T-cell (primary cell): ENCODE data around the gene NAV2. TPM values are rescaled to one million over a fixed set of nuclear protein-coding genes. Genes with fewer than 3 reads are reported as not detected.

Source experiments
- ATAC-seq, 4 experiments: fragments of 200-7000 bp in 3 of 4; fragments of 150-1000 bp in 1 of 4; cut with Tn5 transposase; replicated peaks in 1 of 4; 1 replicate in 3 of 4; 2 replicates in 1 of 4; pipeline ENCODE4 v1.10.0; 2021; ENCODE audit warnings: moderate library complexity in 3 of 4, mild to moderate bottlenecking in 2 of 4, moderate number of reproducible peaks in 1 of 4
- CTCF ChIA-PET, 2 donors: fragments of 300-600 bp; sonication (Branson Sonifier 250); formaldehyde crosslinking; loops; one replicate each; lab custom pipeline; 2022; ENCODE audit warnings: antibody characterized with exemption in 2 of 2; lab: Charles Lee
- POLR2A ChIA-PET, 2 donors: fragments of 300-600 bp; sonication (Branson Sonifier 250); formaldehyde crosslinking; loops; one replicate each; lab custom pipeline; 2022; ENCODE audit warnings: antibody characterized with exemption in 2 of 2; lab: Charles Lee
- DNase-seq, 35 experiments: peaks; one replicate each; pipeline versions ENCODE4 v3.0.0 to v3.0.0-alpha.2; 2013 to 2023
- H3K27ac ChIP-seq: one replicate; pipeline ENCODE4 v1.5.1; 2013; ENCODE audit warnings: low read length
- H3K27me3 ChIP-seq, 2 experiments: replicated peaks in 1 of 2; 1 replicate in 1 of 2; 2 replicates in 1 of 2; pipeline versions ENCODE4 v1.6.1 to v1.7.0; 2013; ENCODE audit warnings: low read length in 1 of 2, mixed read lengths in 1 of 2; ENCODE audit not compliant: control insufficient read depth in 2 of 2, insufficient read depth in 2 of 2; ENCODE audit errors: extremely low read depth in 1 of 2
- H3K36me3 ChIP-seq, 2 donors: 1 replicate in 1 of 2; 2 replicates in 1 of 2; pipeline versions ENCODE4 v1.6.1 to v1.7.0; 2013; ENCODE audit warnings: low read length in 1 of 2; ENCODE audit not compliant: control insufficient read depth in 2 of 2, insufficient read depth in 1 of 2; ENCODE audit errors: extremely low read depth in 1 of 2
- H3K4me1 ChIP-seq, 2 experiments: 1 replicate in 1 of 2; 2 replicates in 1 of 2; pipeline versions ENCODE4 v1.6.1 to v1.7.0; 2013; ENCODE audit warnings: low read length in 2 of 2, mixed read lengths in 1 of 2; ENCODE audit not compliant: insufficient read depth in 2 of 2, control insufficient read depth in 1 of 2; ENCODE audit errors: extremely low read depth in 1 of 2
- H3K4me3 ChIP-seq, 2 donors: 1 replicate in 1 of 2; 2 replicates in 1 of 2; pipeline versions ENCODE4 v1.5.1 to v1.7.0; 2013; ENCODE audit warnings: mild to moderate bottlenecking in 2 of 2, low read length in 1 of 2, moderate library complexity in 1 of 2; ENCODE audit not compliant: control insufficient read depth in 1 of 2; ENCODE audit errors: extremely low read depth in 1 of 2
- H3K9me3 ChIP-seq: 2 replicates; pipeline ENCODE4 v1.7.0; 2013
- H3K27ac Mint-ChIP-seq, 2 donors: one replicate each; pipeline ENCODE4 v1.8.0; 2020 to 2021; ENCODE audit warnings: mild to moderate bottlenecking in 2 of 2, mixed read lengths in 2 of 2
- H3K27me3 Mint-ChIP-seq, 2 donors: one replicate each; pipeline ENCODE4 v1.8.0; 2021 to 2022; ENCODE audit warnings: mixed read lengths in 2 of 2
- H3K36me3 Mint-ChIP-seq: one replicate; pipeline ENCODE4 v1.8.0; 2021; ENCODE audit warnings: mixed read lengths
- H3K4me1 Mint-ChIP-seq, 3 donors: one replicate each; pipeline ENCODE4 v1.8.0; 2020 to 2022; ENCODE audit warnings: mixed read lengths in 3 of 3, mild to moderate bottlenecking in 1 of 3
- H3K4me3 Mint-ChIP-seq, 3 donors: one replicate each; pipeline ENCODE4 v1.8.0; 2020 to 2022; ENCODE audit warnings: mild to moderate bottlenecking in 3 of 3, mixed read lengths in 3 of 3, moderate library complexity in 3 of 3
- H3K9me3 Mint-ChIP-seq, 3 donors: one replicate each; pipeline ENCODE4 v1.8.0; 2020 to 2022; ENCODE audit warnings: mixed read lengths in 3 of 3
- WGBS: methylation state at CpG from one replicate; pipeline ENCODE4 v1.1.5; 2013; ENCODE audit warnings: missing lambda C conversion rate; ENCODE audit not compliant: insufficient coverage; 5-methylcytosine and 5-hydroxymethylcytosine counted together
- total RNA-seq, 35 experiments: library from RNA in 6 of 35; stranded (reverse) in 6 of 35; fragments of 120-200 nt in 1 of 35; gene quantifications; one replicate each; pipeline versions ENCODE4 v1.2.1 to v1.2.4 and lab custom pipeline; 2013 to 2026

NAV2 gene
- total RNA-seq, 5 donors from 2014 or later (not counting 1 experiment from before 2014, with no cell fraction given): 0.55 to 3.0 (median 1.8) TPM

- peaks cover 0 to 14% of the 10 kb centered on the region in 2 experiments for H3K27me3 ChIP-seq
- no peaks in the 10 kb centered on the region for H3K4me1 Mint-ChIP-seq
- peaks cover 4% of the 10 kb centered on the region for H3K36me3 Mint-ChIP-seq
- no peak overlapping the region for H3K27ac ChIP-seq
- DNase-seq (no peak), ATAC-seq (no peak)
- peaks cover 4 to 14% of the 10 kb centered on the region in 2 donors for H3K27me3 Mint-ChIP-seq
- no peak overlapping the region for H3K27ac Mint-ChIP-seq
- no peaks in the 10 kb centered on the region for H3K9me3 Mint-ChIP-seq
- 95% methylated on average over 6 of the region's 9 CpGs for WGBS
- no peak overlapping the region for H3K4me3 ChIP-seq
- H3K36me3 ChIP-seq: no peaks in the 10 kb centered on the region
- no peaks in the 10 kb centered on the region for H3K4me1 ChIP-seq
- H3K4me3 Mint-ChIP-seq: no peak overlapping the region
- H3K9me3 ChIP-seq: no peaks in the 10 kb centered on the region
- CTCF ChIA-PET: interaction anchor here in 1 of 2 donors (0.7 kb wide), 1 partner anchor 160 kb away, joined by 3 read pairs; no protein-coding TSS in a partner anchor
- POLR2A ChIA-PET: interaction anchor here in 1 of 2 donors (1.0 kb wide), 1 partner anchor 16 kb away, joined by 3 read pairs; no protein-coding TSS in a partner anchor
Observed at GRCh38 chr11:20109731-20110445, 397.3 kb downstream of the NAV2 start.

DNA sequence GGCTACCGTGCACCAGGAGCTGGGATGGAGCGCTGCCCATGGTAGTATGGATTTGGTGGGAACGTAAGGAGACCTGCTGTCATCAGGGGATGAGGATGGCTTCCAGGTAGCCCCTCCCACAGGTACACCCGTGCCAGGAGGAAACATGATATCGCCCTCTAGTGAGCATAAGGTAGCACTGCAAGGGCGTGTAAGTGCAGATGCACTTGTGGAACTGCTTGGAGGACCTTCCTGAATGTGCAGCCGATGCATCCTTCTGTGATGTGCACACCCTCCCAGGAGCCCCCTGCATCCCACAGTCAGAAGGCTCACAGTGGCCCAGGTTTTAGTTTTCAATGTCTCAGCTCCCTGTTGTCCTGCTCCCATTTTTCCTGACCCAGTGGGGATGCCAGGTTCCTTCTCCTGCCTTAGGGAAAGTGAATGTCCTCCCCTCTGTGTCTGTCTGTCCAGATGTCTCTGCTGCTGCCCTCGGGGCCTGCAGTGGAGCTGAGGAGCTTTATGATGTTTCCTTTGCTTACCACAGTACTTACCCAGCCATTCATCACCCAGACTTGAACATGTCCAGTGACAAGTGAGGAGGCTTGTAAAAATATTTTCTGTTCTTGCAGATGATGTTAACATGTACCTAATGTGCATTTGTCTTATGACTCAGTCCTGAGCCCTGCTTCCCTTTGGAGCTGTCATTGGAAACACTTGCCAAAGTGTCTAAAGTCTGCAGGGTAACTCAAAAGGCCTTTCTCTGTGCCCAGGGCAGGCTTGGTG is 398.5 kb downstream of the NAV2 start:
- H3K27me3 ChIP-seq: peaks cover 0 to 14% of the 10 kb centered on the region in 2 experiments
- H3K36me3 ChIP-seq: no peaks in the 10 kb centered on the region
- CTCF ChIA-PET: interaction anchor here in 1 of 2 donors (0.7 to 1.1 kb wide), 2 partner anchors 14 to 179 kb away, joined by 4 read pairs; no protein-coding TSS in a partner anchor
- Mint-ChIP-seq H3K36me3 (peaks cover 4% of the 10 kb centered on the region), H3K4me1 (no peaks in the 10 kb centered on the region), H3K27ac (no peak overlapping the region), H3K9me3 (no peaks in the 10 kb centered on the region), H3K27me3 (peaks cover 0 to 14% of the 10 kb centered on the region in 2 donors), H3K4me3 (no peak overlapping the region)
- no peak overlapping the region for H3K27ac ChIP-seq
- 25% methylated on average over 6 of the region's 8 CpGs for WGBS
- ATAC-seq (peak; percentile 36 to 66 (median 58)), DNase-seq (peak in 26 of 35 experiments; percentile 2 to 60 (median 16))
- no peak overlapping the region for H3K4me3 ChIP-seq
- H3K9me3 ChIP-seq: no peaks in the 10 kb centered on the region
- H3K4me1 ChIP-seq: no peaks in the 10 kb centered on the region
- POLR2A ChIA-PET: no interaction called here

DNA sequence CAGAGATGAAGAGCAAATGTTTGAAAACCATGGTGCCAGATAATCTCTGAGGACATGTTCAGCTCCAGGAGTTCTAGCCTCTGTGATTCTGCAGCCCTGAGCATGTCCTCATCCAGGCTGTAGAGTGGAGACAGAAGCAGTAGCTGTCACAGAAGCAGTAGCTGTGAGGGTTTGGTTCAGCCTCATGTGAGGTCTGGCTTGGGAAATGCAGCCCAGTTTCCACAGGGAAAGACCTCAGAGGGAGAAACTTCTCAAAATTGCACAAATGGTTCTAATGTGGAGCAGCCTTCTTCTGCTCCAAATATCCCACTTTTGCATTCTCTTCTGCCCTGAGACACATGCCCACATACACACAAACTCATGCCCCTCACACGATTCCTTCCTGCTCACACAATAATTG is 399.2 kb downstream of the NAV2 start:
- Mint-ChIP-seq H3K27ac (no peak overlapping the region), H3K4me3 (no peak overlapping the region), H3K27me3 (peaks cover 0 to 14% of the 10 kb centered on the region in 2 donors), H3K9me3 (no peaks in the 10 kb centered on the region), H3K36me3 (peaks cover 4% of the 10 kb centered on the region), H3K4me1 (no peaks in the 10 kb centered on the region)
- DNase-seq: no peak
- peaks cover 0 to 14% of the 10 kb centered on the region in 2 experiments for H3K27me3 ChIP-seq
- ChIA-PET POLR2A (no interaction called here), CTCF (no interaction called here)
- H3K27ac ChIP-seq: no peak overlapping the region
- H3K4me1 ChIP-seq: no peaks in the 10 kb centered on the region
- no peaks in the 10 kb centered on the region for H3K36me3 ChIP-seq
- WGBS: 60% methylated on average over 1 of the region's 1 CpG
- H3K4me3 ChIP-seq: no peak overlapping the region
- H3K9me3 ChIP-seq: no peaks in the 10 kb centered on the region
- no peak for ATAC-seq

DNA sequence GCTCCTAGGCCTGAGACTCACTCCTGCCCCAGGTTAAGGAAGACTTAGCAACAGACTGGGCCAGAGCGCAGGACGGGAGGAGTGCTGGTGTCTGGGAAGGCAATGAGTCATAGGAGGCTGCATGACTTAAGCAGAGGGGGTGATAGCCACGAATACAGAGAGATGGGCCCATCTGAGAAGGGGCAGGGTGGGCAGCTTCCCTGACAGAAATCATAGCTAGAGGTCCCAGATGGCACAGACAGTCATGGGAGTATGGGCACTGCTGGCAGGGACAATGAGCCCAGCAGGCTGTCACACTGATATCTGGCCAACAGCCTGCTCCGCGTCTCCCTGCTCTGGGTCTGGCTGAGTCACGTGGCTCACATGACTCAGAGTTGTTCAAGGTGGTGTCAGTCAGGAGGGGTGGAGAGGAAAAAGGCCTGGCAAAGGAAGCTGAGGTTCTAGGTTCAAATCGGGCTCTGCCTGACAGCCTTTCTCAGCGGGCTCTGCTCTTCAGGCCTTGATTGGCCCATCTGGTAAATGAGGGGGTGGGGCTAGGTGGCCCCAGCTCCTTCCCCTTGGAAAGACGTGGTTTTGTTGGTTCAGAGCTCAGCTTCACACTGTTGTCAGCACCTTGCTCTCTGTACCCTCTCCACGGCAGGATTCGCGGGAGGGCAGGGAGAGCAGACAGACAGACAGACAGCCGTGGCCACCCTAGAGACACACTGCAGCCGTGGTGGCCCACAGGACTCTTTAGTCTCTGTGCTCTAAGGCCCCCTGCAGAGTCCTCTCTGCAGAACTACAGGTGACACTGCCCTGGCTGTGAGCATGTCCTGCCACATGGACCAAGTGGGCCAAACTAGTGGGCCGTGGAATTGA is 399.9 kb downstream of the NAV2 start:
- peaks cover 0 to 14% of the 10 kb centered on the region in 2 experiments for H3K27me3 ChIP-seq
- Mint-ChIP-seq H3K4me3 (no peak overlapping the region), H3K27ac (no peak overlapping the region), H3K36me3 (peaks cover 4% of the 10 kb centered on the region), H3K9me3 (no peaks in the 10 kb centered on the region), H3K27me3 (peaks cover 0 to 13% of the 10 kb centered on the region in 2 donors), H3K4me1 (no peaks in the 10 kb centered on the region)
- no peak overlapping the region for H3K27ac ChIP-seq
- H3K9me3 ChIP-seq: no peaks in the 10 kb centered on the region
- DNase-seq: no peak
- no peaks in the 10 kb centered on the region for H3K36me3 ChIP-seq
- POLR2A ChIA-PET: no interaction called here
- no peaks in the 10 kb centered on the region for H3K4me1 ChIP-seq
- WGBS: 61% methylated on average over 13 of the region's 15 CpGs
- H3K4me3 ChIP-seq: no peak overlapping the region
- CTCF ChIA-PET: interaction anchor here in 1 of 2 donors (0.8 kb wide), 1 partner anchor 21 kb away, joined by 7 read pairs; no protein-coding TSS in a partner anchor
- ATAC-seq: peak in 1 of 4 experiments; percentile 44

GRCh38 chr11:20113149-20113438 is 400.5 kb downstream of the NAV2 start:
- no peaks in the 10 kb centered on the region for H3K36me3 Mint-ChIP-seq
- no CpG with 5 or more reads among the region's 5 CpGs for WGBS
- no peaks in the 10 kb centered on the region for H3K9me3 Mint-ChIP-seq

DNA sequence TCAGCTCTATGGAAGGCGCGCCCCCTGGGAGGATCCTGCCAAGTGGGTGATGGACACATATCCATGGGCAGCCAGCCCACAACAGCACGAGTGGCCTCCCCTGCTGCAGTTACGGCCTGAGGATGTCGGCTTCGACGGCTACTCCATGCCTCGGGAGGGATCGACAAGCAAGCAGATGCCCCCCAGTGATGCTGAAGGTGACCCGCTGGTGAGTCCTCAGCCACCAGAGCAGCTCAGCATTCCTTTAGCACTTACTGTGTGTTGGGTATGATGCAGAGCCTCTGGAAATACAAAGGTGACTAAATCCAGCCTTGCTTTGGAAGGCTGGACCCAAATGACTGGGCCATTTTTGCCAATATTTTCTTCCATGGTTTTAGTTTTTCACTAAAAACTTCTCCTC is 402.0 kb downstream of the NAV2 start:
- no peak for ATAC-seq
- H3K27me3 Mint-ChIP-seq: peaks cover 12 to 14% of the 10 kb centered on the region in 2 donors
- H3K9me3 Mint-ChIP-seq: no peaks in the 10 kb centered on the region
- no peaks in the 10 kb centered on the region for H3K4me1 ChIP-seq
- H3K4me3 ChIP-seq: no peak overlapping the region
- H3K36me3 Mint-ChIP-seq: no peaks in the 10 kb centered on the region
- no peak overlapping the region for H3K27ac Mint-ChIP-seq
- DNase-seq: no peak
- no peak overlapping the region for H3K27ac ChIP-seq
- POLR2A ChIA-PET: no interaction called here
- peaks cover 0 to 16% of the 10 kb centered on the region in 2 experiments for H3K27me3 ChIP-seq
- H3K4me1 Mint-ChIP-seq: no peaks in the 10 kb centered on the region
- CTCF ChIA-PET: no interaction called here
- 93% methylated on average over 8 of the region's 10 CpGs for WGBS
- no peaks in the 10 kb centered on the region for H3K9me3 ChIP-seq
- no peak overlapping the region for H3K4me3 Mint-ChIP-seq
- no peaks in the 10 kb centered on the region for H3K36me3 ChIP-seq

More at GRCh38 chr11:20113149-20113438, 400.5 kb downstream of the NAV2 start:
- CTCF ChIA-PET: interaction anchor here (0.7 to 1.0 kb wide), 3 partner anchors 19 to 21 kb away, joined by 3 to 7 read pairs (median 3); no protein-coding TSS in a partner anchor
- no peak overlapping the region for H3K27ac Mint-ChIP-seq
- no peaks in the 10 kb centered on the region for H3K4me1 Mint-ChIP-seq
- H3K27me3 Mint-ChIP-seq: peaks cover 0 to 11% of the 10 kb centered on the region in 2 donors
- no peak overlapping the region for H3K4me3 ChIP-seq
- H3K36me3 ChIP-seq: no peaks in the 10 kb centered on the region
- H3K4me1 ChIP-seq: no peaks in the 10 kb centered on the region
- POLR2A ChIA-PET: no interaction called here
- no peaks in the 10 kb centered on the region for H3K9me3 ChIP-seq
- H3K4me3 Mint-ChIP-seq: no peak overlapping the region
- ATAC-seq (no peak), DNase-seq (no peak)
- H3K27ac ChIP-seq: no peak overlapping the region
- peaks cover 0 to 14% of the 10 kb centered on the region in 2 experiments for H3K27me3 ChIP-seq
